GM23248 (cell line): ENCODE results near the gene RPS28.

Experiments
- EZH2 ChIP-seq: fragments of 200-600 bp; sonication (generic); IDR thresholded peaks from 2 replicates; pipeline ENCODE4 v1.6.1; 2018; ENCODE audit warnings: antibody characterized with exemption, mild to moderate bottlenecking; ENCODE audit not compliant: insufficient read depth, poor library complexity, severe bottlenecking
- EZH2phosphoT487 ChIP-seq: fragments of 200-600 bp; sonication (generic); IDR thresholded peaks from 2 replicates; pipeline ENCODE4 v1.6.1; 2018; ENCODE audit warnings: antibody characterized with exemption, moderate library complexity, mild to moderate bottlenecking, low read depth; ENCODE audit not compliant: insufficient read depth

GRCh38 chr19:8324186-8325050 is 3.1 kb downstream of the RPS28 start:
- TF ChIP-seq EZH2 (no peak), EZH2phosphoT487 (no peak)
